Stimulated activated CD8-positive, alpha-beta memory T cell treated with anti-CD3 and anti-CD28 coated beads, Interleukin-15, amount 100 ng/mL, for 1 hour (primary cell): Measurements from ENCODE around the gene SPEM2.

Experiments used
- DNase-seq: peaks from one replicate; pipeline ENCODE4 v3.0.0-alpha.2; 2020; ENCODE audit warnings: low read depth

Gene SPEM2

GRCh38 chr17:7421186-7421585, 4.2 kb upstream of the SPEM2 start:
- no peak for DNase-seq

GRCh38 chr17:7423679-7424078, 1.7 kb upstream of the SPEM2 start:
- no peak for DNase-seq

GRCh38 chr17:7425756-7426155, 340 bp downstream of the SPEM2 start:
- DNase-seq, result no peak

- DNase-seq, result no peak
Observed at GRCh38 chr17:7426203-7426863, 917 bp downstream of the SPEM2 start.

GRCh38 chr17:7426896-7427489, 1.6 kb downstream of the SPEM2 start:
- DNase-seq, result no peak

- DNase-seq, result no peak
Observed at GRCh38 chr17:7427549-7427948, 2.1 kb downstream of the SPEM2 start.

GRCh38 chr17:7428557-7428956, 3.1 kb downstream of the SPEM2 start, which contains the start of gene SPEM3:
SPEM3 (plus strand) TSS chr17:7428857; CDS start chr17:7428903, 46 bp downstream.
- DNase-seq, result no peak

GRCh38 chr17:7429722-7430121, 4.3 kb downstream of the SPEM2 start:
- DNase-seq, result no peak

GRCh38 chr17:7431231-7431630, 5.8 kb downstream of the SPEM2 start:
- DNase-seq, result no peak

- no peak for DNase-seq
Observed at GRCh38 chr17:7432296-7432695, 6.9 kb downstream of the SPEM2 start.

- peak; percentile 27 for DNase-seq
Observed at GRCh38 chr17:7435676-7436555, 10.5 kb downstream of the SPEM2 start.

- peak; percentile 54 for DNase-seq
Observed at GRCh38 chr17:7436556-7437368, 11.3 kb downstream of the SPEM2 start.

- no peak for DNase-seq
Observed at GRCh38 chr17:7437369-7437863, 12.0 kb downstream of the SPEM2 start.

GRCh38 chr17:7437950-7438614, 12.7 kb downstream of the SPEM2 start:
- DNase-seq, result no peak

GRCh38 chr17:7438656-7439460, 13.4 kb downstream of the SPEM2 start:
- no peak for DNase-seq

GRCh38 chr17:7439462-7440112, 14.2 kb downstream of the SPEM2 start, which contains the start of gene FGF11:
FGF11 (plus strand) TSS chr17:7439512; CDS start chr17:7439621, 109 bp downstream.
- DNase-seq, result no peak

- no peak for DNase-seq
Observed at GRCh38 chr17:7440113-7440833, 14.9 kb downstream of the SPEM2 start.

- DNase-seq, result no peak
Observed at GRCh38 chr17:7440834-7441195, 15.4 kb downstream of the SPEM2 start.

GRCh38 chr17:7441266-7441665, 15.8 kb downstream of the SPEM2 start:
- DNase-seq, result no peak
